ENCODE data around the gene HBD.

The HBD gene

DNA sequence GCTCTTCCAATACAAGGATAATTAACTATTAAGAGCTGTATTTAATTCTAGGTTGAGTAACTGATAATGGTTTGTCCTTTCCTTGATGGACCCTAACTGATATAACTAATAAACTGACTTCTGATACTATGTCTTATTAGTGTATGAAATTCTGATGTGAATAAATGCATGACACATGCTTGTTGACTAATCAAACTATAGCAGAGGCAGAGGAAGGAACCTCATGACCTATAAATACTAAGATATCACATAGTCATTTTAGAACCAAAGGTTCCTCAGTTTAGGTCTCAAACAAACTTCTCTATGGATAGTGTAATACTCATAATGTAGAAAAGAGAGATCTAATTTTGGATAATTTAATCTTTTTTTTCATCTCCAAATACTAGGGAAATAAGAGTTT, 4.8 kb upstream of the HBD start:
- DNase-seq = no peak
- in situ Hi-C loops (cut with MboI; ENCODE audit: low pct_unique_long_range_greater_than_20kb, low sequenced_read_pairs) = no loop called here

DNA sequence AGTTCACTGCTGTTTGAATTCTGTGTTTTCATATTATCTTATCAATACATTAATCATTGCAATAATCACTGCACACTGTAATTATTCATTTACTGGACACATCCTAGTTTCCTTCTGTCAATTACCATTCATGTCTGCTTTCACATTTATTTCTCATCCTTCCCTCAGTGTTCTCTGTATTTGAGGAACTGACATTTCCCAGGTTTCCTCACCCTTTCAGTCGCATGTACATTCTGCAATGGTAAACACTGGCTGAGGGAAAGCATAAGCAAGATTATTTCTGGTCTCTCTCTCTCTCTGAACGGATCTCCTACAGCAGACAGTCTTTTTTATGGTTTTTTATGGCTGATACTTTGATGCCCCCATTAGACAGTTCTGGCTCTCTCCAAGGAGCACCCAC, 4.2 kb upstream of the HBD start:
- in situ Hi-C loops (cut with MboI; ENCODE audit: low pct_unique_long_range_greater_than_20kb, low sequenced_read_pairs) = no loop called here

DNA sequence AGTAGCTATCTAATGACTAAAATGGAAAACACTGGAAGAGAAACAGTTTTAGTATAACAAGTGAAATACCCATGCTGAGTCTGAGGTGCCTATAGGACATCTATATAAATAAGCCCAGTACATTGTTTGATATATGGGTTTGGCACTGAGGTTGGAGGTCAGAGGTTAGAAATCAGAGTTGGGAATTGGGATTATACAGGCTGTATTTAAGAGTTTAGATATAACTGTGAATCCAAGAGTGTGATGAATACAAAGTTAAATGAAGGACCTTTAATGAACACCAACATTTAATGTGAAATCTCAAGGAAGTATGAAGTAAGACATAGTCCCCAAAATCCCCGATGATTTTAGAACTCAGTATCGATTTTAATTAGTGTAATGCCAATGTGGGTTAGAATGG, 3.1 kb upstream of the HBD start:
- DNase-seq = no peak
- in situ Hi-C loops (cut with MboI; ENCODE audit: low pct_unique_long_range_greater_than_20kb, low sequenced_read_pairs) = no loop called here

More for the DNA sequence above, 4.2 kb upstream of the HBD start:
- DNase-seq = no peak

DNA sequence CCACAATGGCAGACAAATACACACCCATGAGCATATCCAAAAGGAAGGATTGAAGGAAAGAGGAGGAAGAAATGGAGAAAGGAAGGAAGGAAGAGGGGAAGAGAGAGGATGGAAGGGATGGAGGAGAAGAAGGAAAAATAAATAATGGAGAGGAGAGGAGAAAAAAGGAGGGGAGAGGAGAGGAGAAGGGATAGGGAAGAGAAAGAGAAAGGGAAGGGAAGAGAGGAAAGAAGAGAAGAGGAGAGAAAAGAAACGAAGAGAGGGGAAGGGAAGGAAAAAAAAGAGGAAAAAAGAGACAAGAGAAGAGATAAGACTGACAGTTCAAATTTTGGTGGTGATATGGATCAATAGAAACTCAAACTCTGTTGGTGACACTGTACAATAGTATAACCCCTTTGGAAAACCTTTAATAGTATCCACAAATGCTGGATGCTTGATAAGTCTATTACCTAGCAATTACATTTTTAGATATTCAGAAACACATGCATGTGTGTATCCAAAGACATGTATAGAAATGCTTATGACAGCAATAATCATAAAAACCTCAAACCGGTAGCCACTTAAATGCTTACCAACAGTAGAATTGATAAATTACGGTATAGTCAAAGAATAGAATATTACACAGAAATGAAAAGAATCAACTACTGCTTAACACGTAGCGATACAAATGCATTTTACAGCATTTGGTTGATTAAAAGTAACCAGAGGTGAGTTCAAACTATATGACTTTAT, 1.2 kb upstream of the HBD start:
- DNase-seq = no peak
- in situ Hi-C loops (cut with MboI; ENCODE audit: low pct_unique_long_range_greater_than_20kb, low sequenced_read_pairs) = no loop called here

DNA sequence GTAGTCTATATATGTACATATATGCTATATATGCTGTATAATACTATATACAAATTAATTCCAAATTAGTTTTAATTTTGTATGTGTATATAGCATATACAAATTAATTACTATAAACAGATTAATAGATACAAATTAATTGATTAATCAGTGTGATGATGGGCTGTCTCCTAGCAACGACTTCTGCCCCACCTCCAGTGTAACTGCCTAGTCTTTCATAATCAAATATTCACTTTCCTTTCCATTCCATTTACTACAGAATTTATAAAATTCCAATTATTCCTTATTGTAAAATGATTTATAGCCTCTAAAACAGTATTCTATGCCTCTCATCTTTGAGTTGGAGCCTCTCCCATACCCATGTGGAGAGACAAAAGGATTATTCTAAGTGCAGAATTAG, 976 bp downstream of the HBD start:
- no peak for DNase-seq
- in situ Hi-C loops (cut with MboI; ENCODE audit: low pct_unique_long_range_greater_than_20kb, low sequenced_read_pairs) = no loop called here

DNA sequence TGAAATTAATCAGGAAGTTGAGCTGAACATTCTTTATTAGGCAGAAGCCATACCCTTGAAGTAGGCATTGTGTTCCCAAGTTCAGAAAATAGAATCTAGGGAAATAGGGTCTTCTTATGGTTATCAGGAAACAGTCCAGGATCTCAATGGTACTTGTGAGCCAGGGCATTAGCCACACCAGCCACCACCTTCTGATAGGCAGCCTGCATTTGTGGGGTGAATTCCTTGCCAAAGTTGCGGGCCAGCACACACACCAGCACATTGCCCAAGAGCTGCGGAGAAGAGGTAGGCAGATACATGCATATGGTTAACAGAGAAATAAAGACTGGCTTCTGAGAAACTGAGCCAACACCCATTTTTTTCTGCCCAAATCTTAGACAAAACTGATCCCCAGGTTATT, 1.5 kb downstream of the HBD start:
- DNase-seq = no peak
- in situ Hi-C loops (cut with MboI; ENCODE audit: low pct_unique_long_range_greater_than_20kb, low sequenced_read_pairs) = no loop called here

DNA sequence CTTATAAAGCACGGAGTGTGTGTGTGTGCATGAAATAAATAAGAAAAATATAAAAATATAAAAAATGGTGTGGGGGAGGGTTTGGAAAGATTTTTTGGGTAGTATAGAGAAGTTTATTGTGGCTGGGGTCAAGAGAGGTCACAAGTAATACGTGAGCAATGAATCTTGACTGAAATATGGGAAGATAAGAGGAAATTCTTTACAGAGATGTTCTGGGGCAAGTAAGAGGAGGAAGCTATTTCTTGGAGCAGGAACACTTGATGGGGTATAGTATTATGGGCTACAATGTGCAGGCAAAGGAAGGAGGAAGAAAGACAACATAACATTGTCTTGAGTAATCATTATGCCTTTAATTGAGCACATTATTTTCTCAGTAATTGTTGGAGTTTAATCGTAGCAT, 2.1 kb downstream of the HBD start:
- no peak for DNase-seq
- in situ Hi-C loops (cut with MboI; ENCODE audit: low pct_unique_long_range_greater_than_20kb, low sequenced_read_pairs) = no loop called here

DNA sequence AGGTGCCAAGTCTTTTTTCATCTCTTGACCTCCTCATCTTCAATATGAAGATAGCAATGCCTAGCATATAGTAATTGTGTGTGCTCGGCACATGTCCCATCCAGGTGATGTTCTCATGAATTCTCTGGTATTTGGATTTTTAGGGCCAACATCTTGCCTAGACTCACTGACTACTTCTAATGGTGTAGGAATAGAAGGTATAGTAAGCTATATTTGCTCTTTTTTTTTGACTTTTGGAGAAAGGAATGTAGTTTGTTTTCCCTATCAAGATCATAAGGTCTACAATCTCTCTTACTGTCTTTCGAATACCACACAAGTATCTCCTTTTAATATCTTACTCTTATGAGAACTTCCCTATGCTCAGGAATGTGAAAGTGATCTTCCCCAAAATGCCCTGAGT, 3.2 kb downstream of the HBD start:
- in situ Hi-C loops (cut with MboI; ENCODE audit: low pct_unique_long_range_greater_than_20kb, low sequenced_read_pairs) = no loop called here
- no peak for DNase-seq

DNA sequence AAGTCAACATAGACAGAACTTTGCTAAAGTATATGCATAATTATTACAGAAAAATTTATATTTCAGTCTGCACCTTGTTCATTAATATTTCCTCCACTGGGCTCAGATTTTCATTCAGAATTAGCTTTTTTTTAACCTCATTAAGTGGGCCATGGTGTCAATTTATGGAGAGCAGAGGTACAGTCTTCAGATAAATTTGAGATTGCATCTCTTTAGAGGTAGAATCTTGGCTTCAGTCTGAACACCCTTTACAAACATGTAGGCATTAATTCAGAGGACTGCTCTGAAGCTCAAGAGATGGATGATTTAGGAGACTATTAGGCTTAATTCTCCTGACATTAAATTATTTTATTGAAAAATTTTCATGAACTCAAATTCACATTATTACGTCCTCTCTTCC, 4.0 kb downstream of the HBD start:
- DNase-seq = no peak
- in situ Hi-C loops (cut with MboI; ENCODE audit: low pct_unique_long_range_greater_than_20kb, low sequenced_read_pairs) = no loop called here

DNA sequence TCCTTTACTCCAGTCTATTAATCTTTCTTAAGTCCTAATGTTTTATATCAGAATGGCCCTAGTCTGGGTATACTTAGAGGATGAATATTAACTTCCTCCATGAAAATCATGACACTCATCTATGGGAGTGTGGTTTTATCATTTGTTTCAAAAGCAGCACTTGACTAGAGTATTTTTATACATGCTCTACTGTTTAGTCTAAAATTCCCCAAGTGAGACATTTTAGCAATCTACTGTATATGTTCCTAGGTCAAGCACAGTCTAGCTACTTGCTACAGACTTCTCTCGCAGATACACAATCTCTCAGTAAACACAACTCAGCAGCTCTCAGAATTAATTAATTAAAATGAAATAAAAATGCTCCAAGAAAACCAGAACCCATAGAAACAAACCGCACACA, 4.5 kb downstream of the HBD start:
- in situ Hi-C loops (cut with MboI; ENCODE audit: low pct_unique_long_range_greater_than_20kb, low sequenced_read_pairs) = no loop called here
- no peak for DNase-seq

DNA sequence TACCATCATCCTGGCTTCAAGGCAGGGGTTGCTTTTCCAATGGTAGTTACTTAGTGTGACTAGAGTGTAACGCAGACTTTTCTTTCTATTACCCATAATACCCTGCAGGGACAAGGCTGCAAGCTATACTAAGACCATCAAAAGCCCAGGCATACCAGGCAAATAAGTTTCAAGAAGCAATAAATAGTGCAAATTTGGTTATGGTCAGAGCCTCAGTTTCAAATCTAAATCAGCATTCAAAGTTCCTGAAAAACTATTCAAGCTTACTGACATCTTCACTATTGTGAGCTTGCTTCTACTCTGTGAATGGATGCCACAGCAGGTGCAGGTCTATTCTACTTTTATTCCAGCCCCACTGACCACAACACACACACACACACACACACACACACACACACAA, 4.9 kb downstream of the HBD start:
- DNase-seq = no peak
- in situ Hi-C loops (cut with MboI; ENCODE audit: low pct_unique_long_range_greater_than_20kb, low sequenced_read_pairs) = no loop called here

DNA sequence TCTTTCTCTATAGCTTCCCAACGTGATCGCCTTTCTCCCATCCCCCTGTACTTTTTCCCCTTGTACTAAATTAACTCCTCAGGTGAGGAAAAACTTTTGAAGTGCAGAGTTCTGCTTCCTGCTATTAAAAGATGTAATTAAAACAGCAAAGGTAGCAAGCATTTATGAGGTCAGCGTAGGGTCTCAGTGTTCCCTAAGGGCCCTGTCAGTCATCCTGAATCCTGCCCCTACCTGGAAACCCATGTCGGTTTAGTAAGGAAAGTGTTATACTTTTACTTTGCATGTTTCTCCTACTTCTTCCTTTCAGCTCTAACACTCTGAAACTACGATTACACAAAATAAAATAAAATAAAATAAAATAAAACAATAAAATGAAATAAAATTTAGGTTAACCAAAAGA, 6.2 kb downstream of the HBD start:
- in situ Hi-C loops (cut with MboI; ENCODE audit: low pct_unique_long_range_greater_than_20kb, low sequenced_read_pairs) = no loop called here
- no peak for DNase-seq

DNA sequence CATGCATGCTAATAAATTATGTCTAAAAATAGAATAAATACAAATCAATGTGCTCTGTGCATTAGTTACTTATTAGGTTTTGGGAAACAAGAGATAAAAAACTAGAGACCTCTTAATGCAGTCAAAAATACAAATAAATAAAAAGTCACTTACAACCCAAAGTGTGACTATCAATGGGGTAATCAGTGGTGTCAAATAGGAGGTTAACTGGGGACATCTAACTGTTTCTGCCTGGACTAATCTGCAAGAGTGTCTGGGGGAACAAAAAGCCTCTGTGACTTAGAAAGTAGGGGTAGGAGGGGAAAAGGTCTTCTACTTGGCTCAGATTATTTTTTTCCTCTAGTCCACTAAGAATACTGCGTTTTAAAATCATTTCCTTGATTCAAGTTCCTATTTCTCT, 6.6 kb downstream of the HBD start:
- in situ Hi-C loops (cut with MboI; ENCODE audit: low pct_unique_long_range_greater_than_20kb, low sequenced_read_pairs) = no loop called here
- no peak for DNase-seq

DNA sequence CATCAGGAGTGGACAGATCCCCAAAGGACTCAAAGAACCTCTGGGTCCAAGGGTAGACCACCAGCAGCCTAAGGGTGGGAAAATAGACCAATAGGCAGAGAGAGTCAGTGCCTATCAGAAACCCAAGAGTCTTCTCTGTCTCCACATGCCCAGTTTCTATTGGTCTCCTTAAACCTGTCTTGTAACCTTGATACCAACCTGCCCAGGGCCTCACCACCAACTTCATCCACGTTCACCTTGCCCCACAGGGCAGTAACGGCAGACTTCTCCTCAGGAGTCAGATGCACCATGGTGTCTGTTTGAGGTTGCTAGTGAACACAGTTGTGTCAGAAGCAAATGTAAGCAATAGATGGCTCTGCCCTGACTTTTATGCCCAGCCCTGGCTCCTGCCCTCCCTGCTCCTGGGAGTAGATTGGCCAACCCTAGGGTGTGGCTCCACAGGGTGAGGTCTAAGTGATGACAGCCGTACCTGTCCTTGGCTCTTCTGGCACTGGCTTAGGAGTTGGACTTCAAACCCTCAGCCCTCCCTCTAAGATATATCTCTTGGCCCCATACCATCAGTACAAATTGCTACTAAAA, 7.5 kb downstream of the HBD start, which contains the start of gene HBB:
Gene HBB (minus strand): TSS at position 340 of the 579 bp plus-strand sequence. CDS start 50 bp downstream, at position 290.
- in situ Hi-C loops (cut with MboI; ENCODE audit: low pct_unique_long_range_greater_than_20kb, low sequenced_read_pairs) = no loop called here
- DNase-seq = no peak

DNA sequence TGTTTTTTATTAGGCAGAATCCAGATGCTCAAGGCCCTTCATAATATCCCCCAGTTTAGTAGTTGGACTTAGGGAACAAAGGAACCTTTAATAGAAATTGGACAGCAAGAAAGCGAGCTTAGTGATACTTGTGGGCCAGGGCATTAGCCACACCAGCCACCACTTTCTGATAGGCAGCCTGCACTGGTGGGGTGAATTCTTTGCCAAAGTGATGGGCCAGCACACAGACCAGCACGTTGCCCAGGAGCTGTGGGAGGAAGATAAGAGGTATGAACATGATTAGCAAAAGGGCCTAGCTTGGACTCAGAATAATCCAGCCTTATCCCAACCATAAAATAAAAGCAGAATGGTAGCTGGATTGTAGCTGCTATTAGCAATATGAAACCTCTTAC, 8.8 kb downstream of the HBD start:
- in situ Hi-C loops (cut with MboI; ENCODE audit: low pct_unique_long_range_greater_than_20kb, low sequenced_read_pairs) = no loop called here

DNA sequence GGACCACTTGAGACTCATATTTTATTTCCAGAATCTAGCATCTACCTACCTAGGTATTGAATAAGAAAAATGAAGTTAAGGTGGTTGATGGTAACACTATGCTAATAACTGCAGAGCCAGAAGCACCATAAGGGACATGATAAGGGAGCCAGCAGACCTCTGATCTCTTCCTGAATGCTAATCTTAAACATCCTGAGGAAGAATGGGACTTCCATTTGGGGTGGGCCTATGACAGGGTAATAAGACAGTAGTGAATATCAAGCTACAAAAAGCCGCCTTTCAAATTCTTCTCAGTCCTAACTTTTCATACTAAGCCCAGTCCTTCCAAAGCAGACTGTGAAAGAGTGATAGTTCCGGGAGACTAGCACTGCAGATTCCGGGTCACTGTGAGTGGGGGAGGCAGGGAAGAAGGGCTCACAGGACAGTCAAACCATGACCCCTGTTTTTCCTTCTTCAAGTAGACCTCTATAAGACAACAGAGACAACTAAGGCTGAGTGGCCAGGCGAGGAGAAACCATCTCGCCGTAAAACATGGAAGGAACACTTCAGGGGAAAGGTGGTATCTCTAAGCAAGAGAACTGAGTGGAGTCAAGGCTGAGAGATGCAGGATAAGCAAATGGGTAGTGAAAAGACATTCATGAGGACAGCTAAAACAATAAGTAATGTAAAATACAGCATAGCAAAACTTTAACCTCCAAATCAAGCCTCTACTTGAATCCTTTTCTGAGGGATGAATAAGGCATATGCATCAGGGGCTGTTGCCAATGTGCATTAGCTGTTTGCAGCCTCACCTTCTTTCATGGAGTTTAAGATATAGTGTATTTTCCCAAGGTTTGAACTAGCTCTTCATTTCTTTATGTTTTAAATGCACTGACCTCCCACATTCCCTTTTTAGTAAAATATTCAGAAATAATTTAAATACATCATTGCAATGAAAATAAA, 9.5 kb downstream of the HBD start:
- in situ Hi-C loops (cut with MboI; ENCODE audit: low pct_unique_long_range_greater_than_20kb, low sequenced_read_pairs) = no loop called here
- DNase-seq = no peak

More for the DNA sequence above, 8.8 kb downstream of the HBD start:
- no peak for DNase-seq

DNA sequence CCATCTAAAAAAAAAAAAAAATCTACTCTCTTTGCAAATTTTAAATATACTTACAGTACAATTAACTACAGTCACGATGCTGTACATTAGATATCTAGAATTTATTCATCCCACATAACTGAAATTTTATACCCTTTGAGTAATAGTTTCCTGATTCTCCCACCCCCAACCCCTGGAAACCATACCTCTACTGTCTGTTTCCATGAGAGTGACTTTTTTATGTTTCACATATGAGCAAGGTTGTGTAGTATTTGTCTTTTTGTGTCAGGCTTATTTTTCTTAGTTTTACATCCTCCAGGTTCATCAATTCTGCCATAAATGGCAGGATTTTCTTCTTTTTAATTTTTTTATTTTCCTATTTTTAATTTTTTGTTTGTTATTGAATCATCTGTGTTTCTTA, 10.6 kb downstream of the HBD start:
- in situ Hi-C loops (cut with MboI; ENCODE audit: low pct_unique_long_range_greater_than_20kb, low sequenced_read_pairs) = no loop called here
- DNase-seq = no peak

DNA sequence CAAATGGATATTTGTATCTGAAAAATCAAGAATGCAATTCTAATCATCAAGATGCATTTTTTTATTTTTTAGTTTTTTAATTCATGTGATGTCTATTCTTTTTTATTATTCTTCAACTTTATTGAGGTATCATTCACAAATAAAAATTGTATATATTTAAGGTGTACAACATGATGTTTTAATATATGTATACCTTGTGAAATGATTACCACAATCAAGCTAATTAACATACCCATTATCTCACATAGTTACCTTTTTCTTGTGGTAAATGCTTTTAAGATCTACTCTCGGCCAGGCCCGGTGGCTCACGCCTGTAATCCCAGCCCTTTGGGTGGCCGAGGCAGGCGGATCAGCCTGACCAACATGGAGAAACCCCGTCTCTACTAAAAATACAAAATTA, 11.1 kb downstream of the HBD start:
- DNase-seq = no peak
- in situ Hi-C loops (cut with MboI; ENCODE audit: low pct_unique_long_range_greater_than_20kb, low sequenced_read_pairs) = no loop called here

DNA sequence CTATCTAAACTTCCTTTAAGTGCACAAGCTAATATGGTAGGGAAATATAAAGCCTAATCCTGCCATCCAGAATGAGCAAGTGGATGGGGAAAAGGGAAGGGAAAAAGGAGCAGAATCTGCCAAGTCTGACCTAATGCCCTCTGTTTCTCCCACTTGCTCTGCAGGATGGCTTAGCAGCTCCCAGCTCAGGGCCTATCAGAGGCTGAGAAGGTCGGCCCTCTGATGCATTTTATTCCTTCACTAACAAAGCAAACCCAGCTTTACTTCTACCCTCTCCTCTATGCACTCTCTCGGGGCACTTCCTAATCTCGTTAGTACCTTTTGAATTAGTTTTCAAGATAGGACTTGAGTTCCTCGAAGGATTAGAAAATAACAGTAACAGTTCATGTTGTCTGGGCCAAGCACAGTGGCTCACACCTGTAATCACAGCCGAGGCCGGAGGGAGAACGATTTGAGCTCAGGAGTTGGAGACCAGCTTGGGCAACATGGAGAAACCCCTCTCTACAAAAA, 23.9 kb downstream of the HBD start:
- in situ Hi-C loops (cut with MboI; ENCODE audit: low pct_unique_long_range_greater_than_20kb, low sequenced_read_pairs) = no loop called here
- DNase-seq = no peak

DNA sequence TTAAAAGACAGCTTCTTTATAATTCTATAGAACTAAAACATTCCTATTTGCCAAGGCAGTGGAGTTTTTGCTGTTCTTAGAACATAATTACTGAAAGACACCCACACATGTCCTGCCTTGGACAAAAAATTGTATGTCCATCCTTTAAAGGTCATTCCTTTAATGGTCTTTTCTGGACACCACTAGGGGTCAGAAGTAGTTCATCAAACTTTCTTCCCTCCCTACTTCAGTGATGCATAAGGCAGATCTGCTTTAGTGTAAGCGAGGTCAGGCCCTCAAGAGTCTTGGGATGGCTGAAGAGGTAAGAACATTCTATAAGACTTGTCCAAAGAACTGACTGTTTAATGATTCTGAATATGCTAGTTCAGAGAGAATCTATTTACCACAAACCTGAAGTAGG, 29.5 kb downstream of the HBD start:
- DNase-seq = peak; percentile 34
- in situ Hi-C loops (cut with MboI; ENCODE audit: low pct_unique_long_range_greater_than_20kb, low sequenced_read_pairs) = no loop called here

Measured in KBM-7 (cell line).